PC-3 (cell line): ENCODE results near the gene SLC41A3. TPM values are rescaled to one million over a fixed set of nuclear protein-coding genes. Genes with fewer than 3 reads are reported as not detected.

Experiments
- ATAC-seq: fragments of 200-7000 bp; cut with Tn5 transposase; 2 replicates; pipeline ENCODE4 v1.9.1; 2020; ENCODE audit warnings: mild to moderate bottlenecking, moderate library complexity
- BruUV-seq: library from RNA; stranded (reverse); fragments of 400-500 nt; replicated peaks from 2 replicates; lab custom pipeline; 2021; lab: Mats Ljungman, UMichigan
- CTCF ChIA-PET: fragments of 300-600 bp; sonication (Branson Sonifier 250); formaldehyde crosslinking; loops from one replicate; lab custom pipeline; 2022; ENCODE audit warnings: antibody characterized with exemption; lab: Charles Lee
- POLR2A ChIA-PET: fragments of 300-600 bp; sonication (Branson Sonifier 250); formaldehyde crosslinking; loops from one replicate; lab custom pipeline; 2022; ENCODE audit warnings: antibody characterized with exemption; ENCODE audit not compliant: unreplicated experiment; lab: Charles Lee
- DNase-seq: peaks from one replicate; pipeline ENCODE4 v3.0.0-alpha.2; 2015
- H2AFZ ChIP-seq: fragments of 300-600 bp; sonication (generic); 2 replicates; pipeline ENCODE4 v1.6.0; 2016; ENCODE audit warnings: antibody characterized with exemption, low read length
- H3F3A ChIP-seq: fragments of 300-600 bp; sonication (generic); one replicate; pipeline ENCODE4 v1.6.0; 2017; ENCODE audit warnings: antibody characterized with exemption, low read length, control low read depth, mild to moderate bottlenecking; ENCODE audit not compliant: unreplicated experiment
- H3K27ac ChIP-seq: fragments of 300-600 bp; sonication (generic); 2 replicates; pipeline ENCODE4 v1.5.1; 2016; ENCODE audit warnings: mild to moderate bottlenecking, low read length
- H3K27me3 ChIP-seq: fragments of 300-600 bp; sonication (generic); 2 replicates; pipeline ENCODE4 v1.6.1; 2016; ENCODE audit warnings: low read length, mixed read lengths
- H3K36me3 ChIP-seq: fragments of 300-600 bp; sonication (generic); 2 replicates; pipeline ENCODE4 v1.6.1; 2016; ENCODE audit warnings: low read depth, mixed run types, low read length, mixed read lengths
- H3K4me1 ChIP-seq: fragments of 300-600 bp; sonication (generic); 2 replicates; pipeline ENCODE4 v1.5.1; 2016; ENCODE audit warnings: low read length; ENCODE audit not compliant: insufficient read depth
- H3K4me2 ChIP-seq: fragments of 300-600 bp; sonication (generic); 2 replicates; pipeline ENCODE4 v1.6.0; 2016; ENCODE audit warnings: low read length
- H3K4me3 ChIP-seq: fragments of 300-600 bp; sonication (generic); 2 replicates; pipeline ENCODE4 v1.5.1; 2016; ENCODE audit warnings: mild to moderate bottlenecking, low read length, mixed read lengths
- H3K79me2 ChIP-seq: fragments of 300-600 bp; sonication (generic); 2 replicates; pipeline ENCODE4 v1.6.1; 2017; ENCODE audit warnings: low read length, mixed read lengths
- H3K9ac ChIP-seq: fragments of 300-600 bp; sonication (generic); 2 replicates; pipeline ENCODE4 v1.6.0; 2016; ENCODE audit warnings: mild to moderate bottlenecking, low read length
- H3K9me2 ChIP-seq: fragments of 300-600 bp; sonication (generic); replicated peaks from 2 replicates; pipeline ENCODE4 v1.6.1; 2016; ENCODE audit warnings: mixed run types, low read length, mixed read lengths
- H3K9me3 ChIP-seq: fragments of 300-600 bp; sonication (generic); 2 replicates; pipeline ENCODE4 v1.6.1; 2016; ENCODE audit warnings: low read length, mixed read lengths
- H4K20me1 ChIP-seq: fragments of 300-600 bp; sonication (generic); 2 replicates; pipeline ENCODE4 v1.6.1; 2016; ENCODE audit warnings: low read length, mixed read lengths
- EZH2 ChIP-seq: fragments of 300-600 bp; sonication (generic); IDR thresholded peaks from one replicate; pipeline ENCODE4 v1.6.1; 2017; ENCODE audit warnings: antibody characterized with exemption, mild to moderate bottlenecking, low read length; ENCODE audit not compliant: unreplicated experiment
- EZH2phosphoT487 ChIP-seq: fragments of 300-600 bp; sonication (generic); IDR thresholded peaks from 2 replicates; pipeline ENCODE4 v1.6.1; 2018; ENCODE audit warnings: mild to moderate bottlenecking, antibody characterized with exemption, low read length, borderline replicate concordance
- intact Hi-C: fragments of 100-400 bp; cut with micrococcal nuclease; formaldehyde crosslinking; loops from 2 replicates; pipeline ENCODE4 v1.9.0; 2023
- total RNA-seq: library from RNA; depleted of rRNA; stranded (reverse); fragments of >200 nt; gene quantifications from 2 replicates; pipeline ENCODE4 v1.2.3, GENCODE V29; 2014
- TF ChIP-seq, protein P1 (sequence below): fragments of 300-600 bp; sonication (generic); conservative IDR thresholded peaks from 2 replicates; pipeline ENCODE4 v1.5.1; 2017; ENCODE audit warnings: antibody characterized with exemption, low read depth, mild to moderate bottlenecking, low read length

Gene SLC41A3
- total RNA-seq, 1 experiment from 2014 or later = 29.8 TPM

- intact Hi-C loops = no loop called here
- Histone ChIP-seq H3F3A (no peaks in the 10 kb centered on the region), H3K4me1 (no peaks in the 10 kb centered on the region), H3K4me2 (no peak overlapping the region), H3K9me3 (no peaks in the 10 kb centered on the region), H2AFZ (no peak overlapping the region), H4K20me1 (no peaks in the 10 kb centered on the region), H3K36me3 (no peaks in the 10 kb centered on the region), H3K27ac (no peak overlapping the region), H3K27me3 (no peaks in the 10 kb centered on the region), H3K9ac (no peak overlapping the region), H3K79me2 (no peaks in the 10 kb centered on the region), H3K9me2 (no peaks in the 10 kb centered on the region), H3K4me3 (no peak overlapping the region)
- ChIA-PET POLR2A (no interaction called here), CTCF (no interaction called here)
- DNase-seq (no peak), ATAC-seq (no peak)
- BruUV-seq = no TSS peak
- TF ChIP-seq EZH2phosphoT487 = no peak
- no peak for TF ChIP-seq EZH2
- TF ChIP-seq, protein P1, sequence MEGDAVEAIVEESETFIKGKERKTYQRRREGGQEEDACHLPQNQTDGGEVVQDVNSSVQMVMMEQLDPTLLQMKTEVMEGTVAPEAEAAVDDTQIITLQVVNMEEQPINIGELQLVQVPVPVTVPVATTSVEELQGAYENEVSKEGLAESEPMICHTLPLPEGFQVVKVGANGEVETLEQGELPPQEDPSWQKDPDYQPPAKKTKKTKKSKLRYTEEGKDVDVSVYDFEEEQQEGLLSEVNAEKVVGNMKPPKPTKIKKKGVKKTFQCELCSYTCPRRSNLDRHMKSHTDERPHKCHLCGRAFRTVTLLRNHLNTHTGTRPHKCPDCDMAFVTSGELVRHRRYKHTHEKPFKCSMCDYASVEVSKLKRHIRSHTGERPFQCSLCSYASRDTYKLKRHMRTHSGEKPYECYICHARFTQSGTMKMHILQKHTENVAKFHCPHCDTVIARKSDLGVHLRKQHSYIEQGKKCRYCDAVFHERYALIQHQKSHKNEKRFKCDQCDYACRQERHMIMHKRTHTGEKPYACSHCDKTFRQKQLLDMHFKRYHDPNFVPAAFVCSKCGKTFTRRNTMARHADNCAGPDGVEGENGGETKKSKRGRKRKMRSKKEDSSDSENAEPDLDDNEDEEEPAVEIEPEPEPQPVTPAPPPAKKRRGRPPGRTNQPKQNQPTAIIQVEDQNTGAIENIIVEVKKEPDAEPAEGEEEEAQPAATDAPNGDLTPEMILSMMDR = no peak
Measured at GRCh38 chr3:126057936-126058335, 26.0 kb downstream of the SLC41A3 start.

DNA sequence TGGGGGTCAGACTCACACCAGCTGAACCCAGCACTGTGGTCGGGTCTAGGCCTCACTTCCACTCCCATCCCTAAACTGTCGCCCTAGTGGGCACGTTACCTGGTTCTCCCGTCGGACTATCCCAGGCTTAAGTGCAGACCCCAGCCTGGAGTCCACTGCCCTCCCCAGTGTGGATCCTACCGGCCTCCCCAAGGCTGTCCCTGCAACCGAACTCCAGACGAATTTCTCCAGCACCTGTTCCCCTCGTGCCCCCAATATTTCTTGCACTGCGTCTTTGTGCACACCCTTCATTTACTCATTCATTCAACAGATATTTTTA is 26.5 kb downstream of the SLC41A3 start:
- DNase-seq (no peak), ATAC-seq (no peak)
- Histone ChIP-seq H3K4me2 (no peak overlapping the region), H3K4me1 (no peaks in the 10 kb centered on the region), H3K9me2 (no peaks in the 10 kb centered on the region), H4K20me1 (no peaks in the 10 kb centered on the region), H3K9me3 (no peaks in the 10 kb centered on the region), H3K79me2 (no peaks in the 10 kb centered on the region), H3K27ac (no peak overlapping the region), H3K9ac (no peak overlapping the region), H2AFZ (no peak overlapping the region), H3F3A (no peaks in the 10 kb centered on the region), H3K4me3 (no peak overlapping the region), H3K36me3 (no peaks in the 10 kb centered on the region), H3K27me3 (no peaks in the 10 kb centered on the region)
- TF ChIP-seq, protein P1 = no peak
- TF ChIP-seq EZH2 (no peak), EZH2phosphoT487 (no peak)
- ChIA-PET CTCF (no interaction called here), POLR2A (no interaction called here)
- intact Hi-C loops = no loop called here
- BruUV-seq = no TSS peak

DNA sequence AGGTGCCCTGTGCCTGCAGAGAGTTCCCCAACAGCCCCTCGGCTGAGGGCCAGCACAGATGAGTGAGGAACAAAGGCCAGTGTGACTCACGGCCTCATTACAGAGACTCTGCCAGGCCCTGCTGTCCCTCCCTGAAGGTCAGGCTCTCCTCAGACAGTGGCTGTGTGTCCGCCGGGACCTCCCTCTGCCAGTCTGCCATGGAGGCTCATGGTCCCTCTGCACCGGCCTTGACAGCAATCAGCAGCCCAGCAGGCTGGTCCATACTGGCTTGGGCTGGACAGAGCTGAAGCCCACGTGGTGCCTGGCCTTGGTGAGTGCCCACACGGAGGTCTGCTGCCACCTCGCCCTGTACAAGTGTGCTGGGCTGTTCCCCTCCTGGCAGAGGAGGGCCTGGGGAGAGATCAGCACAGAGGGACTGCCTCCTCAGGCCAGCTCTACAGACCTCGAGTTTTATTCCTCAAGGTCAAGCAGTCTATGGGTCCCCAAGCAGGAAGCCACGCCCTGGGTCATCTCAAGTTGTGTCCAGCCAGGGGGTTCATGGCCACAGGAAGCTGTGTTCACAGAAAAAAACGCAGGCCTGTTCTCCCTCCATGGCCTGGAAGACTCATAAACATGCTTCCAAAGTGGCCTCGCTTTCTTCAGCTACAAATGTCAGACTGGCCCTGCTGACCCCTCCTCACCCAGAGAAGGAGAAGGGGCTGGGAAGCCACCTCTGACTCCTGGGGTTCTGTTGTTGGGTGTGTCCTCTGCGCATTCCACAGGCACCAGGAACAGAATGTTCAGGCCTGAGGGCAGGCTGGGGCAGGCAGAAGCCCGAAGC is 27.0 kb downstream of the SLC41A3 start:
- H2AFZ ChIP-seq = no peak overlapping the region
- POLR2A ChIA-PET = no interaction called here
- H3K9me2 ChIP-seq = no peaks in the 10 kb centered on the region
- no peak overlapping the region for H3K9ac ChIP-seq
- ATAC-seq = peak; percentile 64
- H3K4me1 ChIP-seq = no peaks in the 10 kb centered on the region
- no peaks in the 10 kb centered on the region for H3K79me2 ChIP-seq
- H3F3A ChIP-seq = no peaks in the 10 kb centered on the region
- intact Hi-C loops = no loop called here
- H3K27ac ChIP-seq = no peak overlapping the region
- H3K4me3 ChIP-seq = no peak overlapping the region
- no peaks in the 10 kb centered on the region for H3K9me3 ChIP-seq
- no peak for DNase-seq
- H4K20me1 ChIP-seq = no peaks in the 10 kb centered on the region
- H3K4me2 ChIP-seq = no peak overlapping the region
- BruUV-seq = no TSS peak
- CTCF ChIA-PET = no interaction called here
- TF ChIP-seq EZH2 = no peak
- TF ChIP-seq EZH2phosphoT487 = no peak
- TF ChIP-seq, protein P1 = no peak
- no peaks in the 10 kb centered on the region for H3K27me3 ChIP-seq
- H3K36me3 ChIP-seq = no peaks in the 10 kb centered on the region
